GM23338 (cell line): ENCODE data around the gene PSMD3. TPM values are rescaled to one million over a fixed set of nuclear protein-coding genes. Genes with fewer than 3 reads are reported as not detected.
"Not testable (repeated sequence)": the region's sequence is repeated elsewhere in the genome, so short reads cannot be mapped to it uniquely, and the experiment has no call there.

Source experiments
- ATAC-seq: fragments of 200-7000 bp; cut with Tn5 transposase; 3 replicates; pipeline ENCODE4 v1.9.1; 2020
- DNase-seq: peaks from one replicate; pipeline ENCODE4 v3.0.0-alpha.2; 2015; ENCODE audit warnings: low spot score
- H2AFZ ChIP-seq: fragments of 200-600 bp; sonication (generic); 2 replicates; pipeline ENCODE4 v1.8.0; 2016; ENCODE audit warnings: antibody characterized with exemption, mild to moderate bottlenecking, moderate library complexity
- H3F3A ChIP-seq: fragments of 200-600 bp; sonication (generic); replicated peaks from 2 replicates; pipeline ENCODE4 v1.8.0; 2017; ENCODE audit warnings: antibody characterized with exemption, mixed run types, low read depth
- H3K27ac ChIP-seq: fragments of 200-600 bp; sonication (generic); 2 replicates; pipeline ENCODE4 v1.6.1; 2016; ENCODE audit warnings: low read depth
- H3K27me3 ChIP-seq: fragments of 200-600 bp; sonication (generic); 2 replicates; pipeline ENCODE4 v1.8.0; 2016; ENCODE audit warnings: mild to moderate bottlenecking, mixed run types, moderate library complexity; ENCODE audit not compliant: insufficient read depth
- H3K36me3 ChIP-seq: fragments of 200-600 bp; sonication (generic); 2 replicates; pipeline ENCODE4 v1.8.0; 2016; ENCODE audit warnings: mild to moderate bottlenecking; ENCODE audit not compliant: insufficient read depth
- H3K4me1 ChIP-seq: fragments of 200-600 bp; sonication (generic); 2 replicates; pipeline ENCODE4 v1.8.0; 2016; ENCODE audit warnings: mild to moderate bottlenecking, moderate library complexity; ENCODE audit not compliant: insufficient read depth
- H3K4me2 ChIP-seq: fragments of 200-600 bp; sonication (generic); 2 replicates; pipeline ENCODE4 v1.7.1; 2017; ENCODE audit warnings: mixed run types
- H3K4me3 ChIP-seq: fragments of 200-600 bp; sonication (generic); 2 replicates; pipeline ENCODE4 v1.6.1; 2016; ENCODE audit warnings: mixed run types
- H3K79me2 ChIP-seq: fragments of 200-600 bp; sonication (generic); replicated peaks from 2 replicates; pipeline ENCODE4 v1.8.0; 2017; ENCODE audit warnings: mild to moderate bottlenecking; ENCODE audit not compliant: insufficient read depth
- H3K9me2 ChIP-seq: fragments of 200-600 bp; sonication (generic); 2 replicates; pipeline ENCODE4 v1.8.0; 2017; ENCODE audit not compliant: insufficient read depth
- H4K20me1 ChIP-seq: fragments of 200-600 bp; sonication (generic); replicated peaks from 2 replicates; pipeline ENCODE4 v1.8.0; 2017; ENCODE audit warnings: mild to moderate bottlenecking; ENCODE audit not compliant: insufficient read depth
- H3K27ac Mint-ChIP-seq: 2 replicates; pipeline ENCODE4 v1.8.0; 2020; ENCODE audit warnings: inconsistent platforms, mild to moderate bottlenecking, moderate library complexity, mixed read lengths
- H3K27me3 Mint-ChIP-seq: 3 replicates; pipeline ENCODE4 v1.8.0; 2022; ENCODE audit warnings: low read depth, mild to moderate bottlenecking, moderate library complexity, mixed read lengths, inconsistent platforms; ENCODE audit not compliant: insufficient read depth, poor library complexity
- H3K36me3 Mint-ChIP-seq: 3 replicates; pipeline ENCODE4 v1.8.0; 2021; ENCODE audit warnings: low read depth, mild to moderate bottlenecking, inconsistent platforms, moderate library complexity, mixed read lengths
- H3K4me1 Mint-ChIP-seq: 3 replicates; pipeline ENCODE4 v1.8.0; 2020; ENCODE audit warnings: mild to moderate bottlenecking, inconsistent platforms, mixed read lengths
- H3K4me3 Mint-ChIP-seq: 3 replicates; pipeline ENCODE4 v1.8.0; 2021; ENCODE audit warnings: moderate library complexity, mild to moderate bottlenecking, inconsistent platforms, mixed read lengths
- H3K9me3 Mint-ChIP-seq: 3 replicates; pipeline ENCODE4 v1.8.0; 2020; ENCODE audit warnings: moderate library complexity, mild to moderate bottlenecking, inconsistent platforms, mixed read lengths
- CREB1 ChIP-seq: fragments of 250-450 bp; sonication (Bioruptor Pico); IDR thresholded peaks from 2 replicates; pipeline ENCODE4 v1.5.0; 2020; ENCODE audit warnings: low read depth, mild to moderate bottlenecking, moderate library complexity
- CTCF ChIP-seq, 2 experiments: fragments of 200-600 bp in 1 of 2; sonication (generic) in 1 of 2; conservative IDR thresholded peaks; 2 replicates each; pipeline versions ENCODE4 v1.5.1 to v1.6.1; 2016 to 2017; ENCODE audit warnings: antibody characterized with exemption in 2 of 2, low read depth in 2 of 2, mild to moderate bottlenecking in 2 of 2, moderate library complexity in 1 of 2
- ETS1 ChIP-seq: IDR thresholded peaks from 2 replicates; pipeline ENCODE4 v1.6.1; 2016; ENCODE audit warnings: antibody characterized with exemption
- EZH2 ChIP-seq: fragments of 200-600 bp; sonication (generic); IDR thresholded peaks from one replicate; pipeline ENCODE4 v1.8.0; 2017; ENCODE audit warnings: antibody characterized with exemption, mild to moderate bottlenecking, low read depth; ENCODE audit not compliant: unreplicated experiment
- EZH2phosphoT487 ChIP-seq: fragments of 200-600 bp; sonication (generic); IDR thresholded peaks from one replicate; pipeline ENCODE4 v1.8.1; 2018; ENCODE audit warnings: antibody characterized with exemption; ENCODE audit not compliant: unreplicated experiment
- JUNB ChIP-seq: IDR thresholded peaks from one replicate; pipeline ENCODE4 v1.6.1; 2016; ENCODE audit warnings: antibody characterized with exemption; ENCODE audit not compliant: unreplicated experiment
- REST ChIP-seq: IDR thresholded peaks from one replicate; pipeline ENCODE4 v1.6.1; 2018; ENCODE audit warnings: antibody characterized with exemption; ENCODE audit not compliant: unreplicated experiment
- STAT1 ChIP-seq: IDR thresholded peaks from one replicate; pipeline ENCODE4 v1.6.1; 2016; ENCODE audit warnings: antibody characterized with exemption; ENCODE audit not compliant: unreplicated experiment
- ZNF114 ChIP-seq: fragments of 250-450 bp; sonication (Bioruptor Pico); IDR thresholded peaks from 2 replicates; pipeline ENCODE4 v1.5.0; 2020; ENCODE audit warnings: mild to moderate bottlenecking, moderate library complexity
- ZNF462 ChIP-seq: fragments of 250-450 bp; sonication (Bioruptor Pico); IDR thresholded peaks from 2 replicates; pipeline ENCODE4 v1.5.0; 2020; ENCODE audit warnings: mild to moderate bottlenecking, moderate library complexity
- polyA plus RNA-seq: library from polyadenylated mRNA; unstranded; fragments of >200 nt; fragmentation: Nextera tagmentation; extraction: Ambion mirVana; gene quantifications from 2 replicates; pipeline ENCODE4 v1.2.1, GENCODE V29; 2016
- total RNA-seq: library from RNA; depleted of rRNA; stranded (reverse); fragments of >200 nt; shearing (Covaris generic); gene quantifications from 2 replicates; pipeline ENCODE4 v1.2.3, GENCODE V29; 2014

The PSMD3 gene
- total and polyA plus RNA-seq, 2 experiments from 2014 or later: 112 to 217 TPM

GRCh38 chr17:40001335-40001734 is 20.7 kb downstream of the PSMD3 start:
- not testable (repeated sequence) for H3K9me3 Mint-ChIP-seq, H3K27me3 Mint-ChIP-seq, H4K20me1 ChIP-seq, H3K4me1 Mint-ChIP-seq, H3K36me3 ChIP-seq, ATAC-seq, H3K4me3 ChIP-seq, DNase-seq, H3K4me2 ChIP-seq, H3K4me3 Mint-ChIP-seq, H2AFZ ChIP-seq, H3K9me2 ChIP-seq, H3K27me3 ChIP-seq, H3K27ac ChIP-seq, H3K27ac Mint-ChIP-seq, H3K79me2 ChIP-seq, H3K4me1 ChIP-seq, H3F3A ChIP-seq
- peaks cover 14% of the 10 kb centered on the region for H3K36me3 Mint-ChIP-seq

- no peak for DNase-seq
- Histone ChIP-seq H3F3A (peaks cover 4% of the 10 kb centered on the region; the same call in 1 of the 2 replicates), H2AFZ (no peak overlapping the region), H3K27me3 (no peaks in the 10 kb centered on the region), H4K20me1 (no peaks in the 10 kb centered on the region; the same call in 1 of the 2 replicates), H3K4me2 (no peak overlapping the region), H3K4me3 (no peak overlapping the region), H3K27ac (no peak overlapping the region), H3K79me2 (no peaks in the 10 kb centered on the region), H3K9me2 (no peaks in the 10 kb centered on the region), H3K4me1 (no peaks in the 10 kb centered on the region), H3K36me3 (no peaks in the 10 kb centered on the region)
- no peaks in the 10 kb centered on the region for H3K36me3 Mint-ChIP-seq
- H3K27ac Mint-ChIP-seq: no peak overlapping the region
- ATAC-seq: no peak
- H3K4me3 Mint-ChIP-seq: no peak overlapping the region
- H3K4me1 Mint-ChIP-seq: no peaks in the 10 kb centered on the region; the same call in 2 of the 3 replicates
- H3K27me3 Mint-ChIP-seq: peaks cover 4% of the 10 kb centered on the region
- H3K9me3 Mint-ChIP-seq: no peaks in the 10 kb centered on the region
- TF ChIP-seq CREB1 (CRISPR knock-in tag): no peak
- no peak for TF ChIP-seq ZNF462
- no peak for TF ChIP-seq EZH2phosphoT487
- no peak for TF ChIP-seq REST
- TF ChIP-seq ETS1: no peak
- TF ChIP-seq EZH2: no peak
- TF ChIP-seq STAT1: no peak
- no peak for TF ChIP-seq ZNF114 (CRISPR knock-in tag)
- TF ChIP-seq CTCF (conservative IDR thresholded peaks at IDR 0.05; ENCODE audit: low read depth in 2 of 2): no peak
- no peak for TF ChIP-seq JUNB
Observed at GRCh38 chr17:40004072-40004471, 23.5 kb downstream of the PSMD3 start.
